ENCODE measurements around the gene SLCO2A1. TPM values are rescaled to one million over a fixed set of nuclear protein-coding genes. Genes with fewer than 3 reads are reported as not detected.
A peak's percentile ranks its signal among the peaks of the same experiment; 100 is the strongest.

The SLCO2A1 gene
- total and polyA plus RNA-seq, 8 donors = 1.9 to 121 (median 8.8) TPM

GRCh38 chr3:134020135-134020680 lies 9.5 kb downstream of the SLCO2A1 start:
- no peak overlapping the region for H3K27ac ChIP-seq
- 92 to 97% (median 95%) methylated on average over 22 of the region's 22 CpGs for WGBS, 5 donors
- no peaks in the 10 kb centered on the region for H3K36me3 ChIP-seq
- TF ChIP-seq POLR2A (IDR thresholded peaks at IDR 0.05) = no peak
- TF ChIP-seq EP300 (IDR thresholded peaks at IDR 0.05) = no peak
- no peak for TF ChIP-seq CTCF (IDR thresholded peaks at IDR 0.05)
- intact Hi-C loops (cut with DNase I; ENCODE audit: low total_unique reads) = no loop called here
- no peak for DNase-seq
- no peaks in the 10 kb centered on the region for H3K27me3 ChIP-seq
- no peaks in the 10 kb centered on the region for H3K9me3 ChIP-seq
- H3K4me3 ChIP-seq = no peak overlapping the region
- no peaks in the 10 kb centered on the region for H3K4me1 ChIP-seq

GRCh38 chr3:134018850-134019249 lies 10.9 kb downstream of the SLCO2A1 start:
- H3K4me1 ChIP-seq = no peaks in the 10 kb centered on the region
- no peak overlapping the region for H3K4me3 ChIP-seq
- 50 to 75% (median 62%) methylated on average over 1 of the region's 1 CpG for WGBS, 5 donors
- no peaks in the 10 kb centered on the region for H3K27me3 ChIP-seq
- H3K36me3 ChIP-seq = no peaks in the 10 kb centered on the region
- TF ChIP-seq CTCF (IDR thresholded peaks at IDR 0.05) (no peak), POLR2A (IDR thresholded peaks at IDR 0.05) (no peak), POLR2AphosphoS5 (IDR thresholded peaks at IDR 0.05) (no peak), EP300 (IDR thresholded peaks at IDR 0.05) (no peak)
- no peaks in the 10 kb centered on the region for H3K9me3 ChIP-seq
- H3K27ac ChIP-seq = no peak overlapping the region
- intact Hi-C loops (cut with DNase I; ENCODE audit: low total_unique reads) = no loop called here
- DNase-seq = no peak

- no peaks in the 10 kb centered on the region for H3K9me3 ChIP-seq
- H3K36me3 ChIP-seq = no peaks in the 10 kb centered on the region
- WGBS, 5 donors = 29 to 47% (median 40%) methylated on average over 3 of the region's 3 CpGs
- TF ChIP-seq POLR2A (IDR thresholded peaks at IDR 0.05) (no peak), EP300 (IDR thresholded peaks at IDR 0.05) (no peak), POLR2AphosphoS5 (IDR thresholded peaks at IDR 0.05) (no peak), CTCF (IDR thresholded peaks at IDR 0.05) (no peak)
- H3K4me3 ChIP-seq = no peak overlapping the region
- no peak overlapping the region for H3K27ac ChIP-seq
- no peaks in the 10 kb centered on the region for H3K4me1 ChIP-seq
- peak in 1 of 2 donors; percentile 34 for DNase-seq
- H3K27me3 ChIP-seq = no peaks in the 10 kb centered on the region
- intact Hi-C loops (cut with DNase I; ENCODE audit: low total_unique reads) = no loop called here
These were observed 11.3 kb downstream of the SLCO2A1 start for GRCh38 chr3:134018406-134018805.

- WGBS, 5 donors = 85 to 93% (median 91%) methylated on average over 5 of the region's 5 CpGs
- no peak for DNase-seq
- intact Hi-C loops (cut with DNase I; ENCODE audit: low total_unique reads) = no loop called here
These were observed 12.2 kb downstream of the SLCO2A1 start for GRCh38 chr3:134017490-134017889.

More at GRCh38 chr3:134017490-134017889, 12.2 kb downstream of the SLCO2A1 start:
- H3K4me3 ChIP-seq = no peak overlapping the region
- H3K27ac ChIP-seq = no peak overlapping the region
- H3K9me3 ChIP-seq = no peaks in the 10 kb centered on the region
- H3K36me3 ChIP-seq = no peaks in the 10 kb centered on the region
- TF ChIP-seq POLR2A (IDR thresholded peaks at IDR 0.05) = no peak
- TF ChIP-seq CTCF (IDR thresholded peaks at IDR 0.05) = no peak
- TF ChIP-seq EP300 (IDR thresholded peaks at IDR 0.05) = no peak
- TF ChIP-seq POLR2AphosphoS5 (IDR thresholded peaks at IDR 0.05) = no peak
- no peaks in the 10 kb centered on the region for H3K4me1 ChIP-seq
- no peaks in the 10 kb centered on the region for H3K27me3 ChIP-seq
